Panc1 (cell line): ENCODE data around the gene GRM1. TPM values are rescaled to one million over a fixed set of nuclear protein-coding genes. Genes with fewer than 3 reads are reported as not detected.

Experiments used
- ATAC-seq: fragments of 200-7000 bp; cut with Tn5 transposase; 2 replicates; pipeline ENCODE4 v1.9.1; 2020; ENCODE audit warnings: mild to moderate bottlenecking, moderate library complexity
- BruUV-seq: library from RNA; stranded (reverse); fragments of 400-500 nt; replicated peaks from 2 replicates; lab custom pipeline; 2021; lab: Mats Ljungman, UMichigan
- CTCF ChIA-PET: fragments of 300-600 bp; sonication (Branson Sonifier 250); formaldehyde crosslinking; loops from one replicate; lab custom pipeline; 2022; ENCODE audit warnings: antibody characterized with exemption; lab: Charles Lee
- POLR2A ChIA-PET: fragments of 300-600 bp; sonication (Branson Sonifier 250); formaldehyde crosslinking; loops from one replicate; lab custom pipeline; 2022; ENCODE audit warnings: antibody characterized with exemption; lab: Charles Lee
- DNase-seq: peaks from one replicate; pipeline ENCODE4 v3.0.0-alpha.2; 2010; ENCODE audit warnings: low read depth, low spot score
- H3K27ac ChIP-seq: 2 replicates; pipeline ENCODE4 v1.5.1; 2011; ENCODE audit warnings: mild to moderate bottlenecking, low read length, inconsistent platforms
- H3K27me3 ChIP-seq: fragments of 200-500 bp; sonication (Bioruptor generic); 2 replicates; pipeline ENCODE4 v1.6.0; 2014; ENCODE audit warnings: low read length, inconsistent platforms; ENCODE audit not compliant: control insufficient read depth, insufficient read depth
- H3K36me3 ChIP-seq: fragments of 200-500 bp; sonication (Bioruptor generic); 2 replicates; pipeline ENCODE4 v1.5.1; 2014; ENCODE audit warnings: inconsistent platforms, mild to moderate bottlenecking, low read length, moderate library complexity; ENCODE audit not compliant: control insufficient read depth, insufficient read depth
- H3K4me1 ChIP-seq: 2 replicates; pipeline ENCODE4 v1.5.1; 2011; ENCODE audit warnings: inconsistent platforms, mild to moderate bottlenecking, low read length, moderate library complexity; ENCODE audit not compliant: control insufficient read depth, insufficient read depth
- H3K4me3 ChIP-seq, 2 experiments: 2 replicates each; pipeline ENCODE4 v1.5.1; 2011 to 2012; ENCODE audit warnings: low read depth in 2 of 2, low read length in 2 of 2, mild to moderate bottlenecking in 2 of 2, inconsistent platforms in 1 of 2, moderate library complexity in 1 of 2
- H3K9me3 ChIP-seq: fragments of 200-500 bp; sonication (Bioruptor generic); 2 replicates; pipeline ENCODE4 v1.5.1; 2014; ENCODE audit warnings: low read depth, mild to moderate bottlenecking, inconsistent platforms, low read length, moderate library complexity; ENCODE audit not compliant: control insufficient read depth, insufficient read depth
- POLR2AphosphoS5 ChIP-seq: IDR thresholded peaks from 2 replicates; pipeline ENCODE4 v1.6.1; 2012; ENCODE audit warnings: mild to moderate bottlenecking, low read depth, low read length, moderate library complexity
- SIN3A ChIP-seq: IDR thresholded peaks from 2 replicates; pipeline ENCODE4 v1.6.1; 2012; ENCODE audit warnings: low read depth, mild to moderate bottlenecking, low read length, moderate library complexity, borderline replicate concordance; ENCODE audit not compliant: insufficient read depth
- TCF7L2 ChIP-seq: IDR thresholded peaks from 2 replicates; pipeline ENCODE4 v1.6.1; 2011; ENCODE audit warnings: mild to moderate bottlenecking, low read depth, low read length, inconsistent platforms
- in situ Hi-C: cut with HindIII; loops from 2 replicates; pipeline ENCODE4 v1.10.0; 2016; ENCODE audit warnings: low sequenced_read_pairs, low pct_unique_long_range_greater_than_20kb
- intact Hi-C: fragments of 100-400 bp; cut with micrococcal nuclease; formaldehyde crosslinking; loops from one replicate; pipeline ENCODE4 v1.10.0; 2022; ENCODE audit not compliant: unreplicated experiment
- total RNA-seq: library from RNA; stranded (reverse); gene quantifications from one replicate; pipeline ENCODE4 v1.2.1, GENCODE V29; 2021; ENCODE audit not compliant: unreplicated experiment
- TF ChIP-seq, protein P1 (sequence below): fragments of 450-650 bp; IDR thresholded peaks from 2 replicates; pipeline ENCODE4 v1.5.1; 2017; ENCODE audit warnings: mild to moderate bottlenecking
- TF ChIP-seq, protein P2 (sequence below), 2 experiments: IDR thresholded peaks; 2 replicates each; pipeline ENCODE4 v1.6.1; 2011 to 2012; ENCODE audit warnings: low read depth in 2 of 2, control low read depth in 1 of 2, low read length in 1 of 2, mild to moderate bottlenecking in 1 of 2, moderate library complexity in 1 of 2; ENCODE audit not compliant: insufficient read depth in 1 of 2

Gene GRM1
- total RNA-seq, 1 experiment from 2014 or later = not detected

DNA sequence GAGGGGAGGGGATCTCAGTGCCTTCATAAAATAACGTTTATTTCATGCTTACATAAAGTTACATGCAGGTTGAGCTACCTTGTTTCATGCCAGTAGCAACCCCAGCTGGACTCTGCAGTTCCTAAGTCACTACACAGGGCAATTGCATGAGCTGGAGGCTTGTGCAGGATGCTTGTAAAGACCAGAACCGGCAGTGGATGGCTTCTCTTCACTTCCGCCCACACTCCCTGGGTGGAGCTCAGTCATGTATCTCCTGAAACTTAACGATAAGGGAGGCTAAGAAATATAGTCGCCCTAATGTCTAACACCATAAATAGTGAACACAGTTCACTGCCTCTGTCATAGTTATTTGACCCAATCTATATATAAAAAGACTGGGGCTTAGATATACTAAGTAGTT is 415.3 kb downstream of the GRM1 start:
- H3K9me3 ChIP-seq = no peaks in the 10 kb centered on the region
- no peaks in the 10 kb centered on the region for H3K36me3 ChIP-seq
- in situ Hi-C loops = no loop called here
- ATAC-seq (no peak), DNase-seq (no peak)
- H3K27ac ChIP-seq = no peak overlapping the region
- no peaks in the 10 kb centered on the region for H3K27me3 ChIP-seq
- ChIA-PET CTCF (no interaction called here), POLR2A (no interaction called here)
- intact Hi-C loops = no loop called here
- TF ChIP-seq TCF7L2 (no peak), POLR2AphosphoS5 (no peak), SIN3A (no peak)
- TF ChIP-seq, protein P1, sequence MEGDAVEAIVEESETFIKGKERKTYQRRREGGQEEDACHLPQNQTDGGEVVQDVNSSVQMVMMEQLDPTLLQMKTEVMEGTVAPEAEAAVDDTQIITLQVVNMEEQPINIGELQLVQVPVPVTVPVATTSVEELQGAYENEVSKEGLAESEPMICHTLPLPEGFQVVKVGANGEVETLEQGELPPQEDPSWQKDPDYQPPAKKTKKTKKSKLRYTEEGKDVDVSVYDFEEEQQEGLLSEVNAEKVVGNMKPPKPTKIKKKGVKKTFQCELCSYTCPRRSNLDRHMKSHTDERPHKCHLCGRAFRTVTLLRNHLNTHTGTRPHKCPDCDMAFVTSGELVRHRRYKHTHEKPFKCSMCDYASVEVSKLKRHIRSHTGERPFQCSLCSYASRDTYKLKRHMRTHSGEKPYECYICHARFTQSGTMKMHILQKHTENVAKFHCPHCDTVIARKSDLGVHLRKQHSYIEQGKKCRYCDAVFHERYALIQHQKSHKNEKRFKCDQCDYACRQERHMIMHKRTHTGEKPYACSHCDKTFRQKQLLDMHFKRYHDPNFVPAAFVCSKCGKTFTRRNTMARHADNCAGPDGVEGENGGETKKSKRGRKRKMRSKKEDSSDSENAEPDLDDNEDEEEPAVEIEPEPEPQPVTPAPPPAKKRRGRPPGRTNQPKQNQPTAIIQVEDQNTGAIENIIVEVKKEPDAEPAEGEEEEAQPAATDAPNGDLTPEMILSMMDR = no peak
- TF ChIP-seq, protein P2, sequence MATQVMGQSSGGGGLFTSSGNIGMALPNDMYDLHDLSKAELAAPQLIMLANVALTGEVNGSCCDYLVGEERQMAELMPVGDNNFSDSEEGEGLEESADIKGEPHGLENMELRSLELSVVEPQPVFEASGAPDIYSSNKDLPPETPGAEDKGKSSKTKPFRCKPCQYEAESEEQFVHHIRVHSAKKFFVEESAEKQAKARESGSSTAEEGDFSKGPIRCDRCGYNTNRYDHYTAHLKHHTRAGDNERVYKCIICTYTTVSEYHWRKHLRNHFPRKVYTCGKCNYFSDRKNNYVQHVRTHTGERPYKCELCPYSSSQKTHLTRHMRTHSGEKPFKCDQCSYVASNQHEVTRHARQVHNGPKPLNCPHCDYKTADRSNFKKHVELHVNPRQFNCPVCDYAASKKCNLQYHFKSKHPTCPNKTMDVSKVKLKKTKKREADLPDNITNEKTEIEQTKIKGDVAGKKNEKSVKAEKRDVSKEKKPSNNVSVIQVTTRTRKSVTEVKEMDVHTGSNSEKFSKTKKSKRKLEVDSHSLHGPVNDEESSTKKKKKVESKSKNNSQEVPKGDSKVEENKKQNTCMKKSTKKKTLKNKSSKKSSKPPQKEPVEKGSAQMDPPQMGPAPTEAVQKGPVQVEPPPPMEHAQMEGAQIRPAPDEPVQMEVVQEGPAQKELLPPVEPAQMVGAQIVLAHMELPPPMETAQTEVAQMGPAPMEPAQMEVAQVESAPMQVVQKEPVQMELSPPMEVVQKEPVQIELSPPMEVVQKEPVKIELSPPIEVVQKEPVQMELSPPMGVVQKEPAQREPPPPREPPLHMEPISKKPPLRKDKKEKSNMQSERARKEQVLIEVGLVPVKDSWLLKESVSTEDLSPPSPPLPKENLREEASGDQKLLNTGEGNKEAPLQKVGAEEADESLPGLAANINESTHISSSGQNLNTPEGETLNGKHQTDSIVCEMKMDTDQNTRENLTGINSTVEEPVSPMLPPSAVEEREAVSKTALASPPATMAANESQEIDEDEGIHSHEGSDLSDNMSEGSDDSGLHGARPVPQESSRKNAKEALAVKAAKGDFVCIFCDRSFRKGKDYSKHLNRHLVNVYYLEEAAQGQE (IDR thresholded peaks at IDR 0.05; ENCODE audit: insufficient read depth in 1 of 2, low read depth in 2 of 2, low read length in 1 of 2) = no peak
- no peaks in the 10 kb centered on the region for H3K4me1 ChIP-seq
- BruUV-seq = no TSS peak
- no peak overlapping the region for H3K4me3 ChIP-seq

GRCh38 chr6:146445233-146445632 is 416.4 kb downstream of the GRM1 start:
- intact Hi-C loops (no loop called here), in situ Hi-C loops (no loop called here)
- Histone ChIP-seq H3K4me3 (no peak overlapping the region), H3K9me3 (no peaks in the 10 kb centered on the region), H3K27me3 (no peaks in the 10 kb centered on the region), H3K36me3 (no peaks in the 10 kb centered on the region), H3K27ac (no peak overlapping the region), H3K4me1 (no peaks in the 10 kb centered on the region)
- ChIA-PET CTCF (no interaction called here), POLR2A (no interaction called here)
- ATAC-seq = no peak
- no peak for DNase-seq
- TF ChIP-seq SIN3A = no peak
- TF ChIP-seq, protein P2 (IDR thresholded peaks at IDR 0.05; ENCODE audit: insufficient read depth in 1 of 2, low read depth in 2 of 2, low read length in 1 of 2) = no peak
- no TSS peak for BruUV-seq
